Coronary artery (tissue), 2 donors: Measurements from ENCODE around the gene SOS1.
A peak's percentile ranks its signal among the peaks of the same experiment; 100 is the strongest.

ENCODE experiments used
- DNase-seq: peaks from one replicate; pipeline ENCODE4 v3.0.0-alpha.2; 2017; ENCODE audit warnings: low spot score
- H3K27ac ChIP-seq, 2 donors: fragments of 200-600 bp; sonication (generic); one replicate each; pipeline ENCODE4 v1.5.1; 2016 to 2019
- H3K4me3 ChIP-seq: fragments of 200-600 bp; sonication (generic); 2 replicates; pipeline ENCODE4 v1.5.1; 2016; ENCODE audit warnings: mild to moderate bottlenecking, moderate library complexity
- TF ChIP-seq, protein P1 (sequence below): fragments of 200-600 bp; sonication (generic); IDR thresholded peaks from one replicate; pipeline ENCODE4 v1.5.1; 2019; ENCODE audit warnings: antibody characterized with exemption

The SOS1 gene

DNA sequence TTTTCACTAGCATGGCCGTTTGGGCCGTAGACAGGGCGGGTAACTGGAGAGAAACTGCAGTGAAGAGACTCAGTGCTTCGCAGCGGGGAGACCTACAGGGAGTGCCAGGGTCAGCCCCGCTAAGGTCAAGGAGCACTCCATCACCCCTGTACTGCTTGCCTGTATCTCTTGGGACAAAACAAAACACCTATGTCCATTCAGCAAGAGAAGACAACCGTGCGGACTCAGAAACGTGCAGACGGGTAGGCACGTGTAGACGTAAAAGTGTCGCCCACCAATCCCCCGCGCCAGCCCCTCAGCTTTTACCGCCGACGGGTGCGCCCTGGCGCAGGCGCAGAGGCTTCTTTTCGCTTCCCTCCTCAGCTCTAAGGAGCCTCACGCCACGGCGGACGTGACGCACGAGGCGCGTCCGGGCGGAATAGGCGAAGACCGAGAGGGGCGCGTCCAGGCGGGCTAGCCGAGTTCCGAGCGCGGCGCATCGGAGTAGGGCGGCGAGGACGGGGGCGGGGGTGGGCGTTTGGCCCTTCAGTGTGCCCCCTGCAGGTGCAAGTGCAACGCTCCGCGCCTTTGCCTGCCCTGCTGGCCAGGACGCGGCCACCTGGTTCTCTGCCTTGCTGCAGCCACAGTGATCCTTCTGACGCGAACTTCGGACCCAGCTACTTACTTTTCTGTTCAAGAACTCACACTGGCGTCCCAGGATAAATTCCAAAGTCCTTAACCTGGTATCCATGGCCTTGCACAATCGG lies 3.3 kb upstream of the SOS1 start:
- peak overlapping the region; percentile 81 for H3K4me3 ChIP-seq
- peak; percentile 95 for DNase-seq
- TF ChIP-seq, protein P1, sequence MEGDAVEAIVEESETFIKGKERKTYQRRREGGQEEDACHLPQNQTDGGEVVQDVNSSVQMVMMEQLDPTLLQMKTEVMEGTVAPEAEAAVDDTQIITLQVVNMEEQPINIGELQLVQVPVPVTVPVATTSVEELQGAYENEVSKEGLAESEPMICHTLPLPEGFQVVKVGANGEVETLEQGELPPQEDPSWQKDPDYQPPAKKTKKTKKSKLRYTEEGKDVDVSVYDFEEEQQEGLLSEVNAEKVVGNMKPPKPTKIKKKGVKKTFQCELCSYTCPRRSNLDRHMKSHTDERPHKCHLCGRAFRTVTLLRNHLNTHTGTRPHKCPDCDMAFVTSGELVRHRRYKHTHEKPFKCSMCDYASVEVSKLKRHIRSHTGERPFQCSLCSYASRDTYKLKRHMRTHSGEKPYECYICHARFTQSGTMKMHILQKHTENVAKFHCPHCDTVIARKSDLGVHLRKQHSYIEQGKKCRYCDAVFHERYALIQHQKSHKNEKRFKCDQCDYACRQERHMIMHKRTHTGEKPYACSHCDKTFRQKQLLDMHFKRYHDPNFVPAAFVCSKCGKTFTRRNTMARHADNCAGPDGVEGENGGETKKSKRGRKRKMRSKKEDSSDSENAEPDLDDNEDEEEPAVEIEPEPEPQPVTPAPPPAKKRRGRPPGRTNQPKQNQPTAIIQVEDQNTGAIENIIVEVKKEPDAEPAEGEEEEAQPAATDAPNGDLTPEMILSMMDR, result no peak
- H3K27ac ChIP-seq, result peak overlapping the region; percentile 93

DNA sequence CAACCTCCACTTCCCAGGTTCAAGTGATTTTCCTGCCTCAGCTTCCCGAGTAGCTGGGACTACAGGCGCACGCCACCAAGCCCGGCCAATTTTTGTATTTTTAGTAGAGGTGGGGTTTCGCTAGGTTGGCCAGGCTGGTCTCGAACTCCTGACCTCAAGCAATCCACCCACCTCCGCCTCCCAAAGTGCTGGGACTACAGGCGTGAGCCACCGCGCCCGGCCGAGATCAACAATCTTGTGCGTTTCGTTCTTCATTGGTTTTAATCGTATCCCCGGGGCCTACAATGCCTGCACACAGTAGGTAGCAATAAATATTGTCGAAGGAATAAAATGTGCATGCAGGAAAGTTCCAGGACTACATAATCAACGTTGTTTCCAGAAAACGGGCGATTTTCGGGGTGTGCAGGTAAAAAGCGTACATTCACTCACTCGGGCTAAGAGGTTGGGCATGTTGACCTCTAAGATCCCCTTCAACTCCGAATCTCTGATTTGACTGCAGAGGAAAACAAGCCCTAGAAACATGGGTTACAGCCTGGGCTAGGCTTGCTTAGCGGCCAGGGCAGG lies 2.7 kb upstream of the SOS1 start:
- peak overlapping the region; percentile 81 for H3K4me3 ChIP-seq
- TF ChIP-seq, protein P1, result no peak
- DNase-seq, result no peak
- H3K27ac ChIP-seq, result peak overlapping the region; percentile 93

DNA sequence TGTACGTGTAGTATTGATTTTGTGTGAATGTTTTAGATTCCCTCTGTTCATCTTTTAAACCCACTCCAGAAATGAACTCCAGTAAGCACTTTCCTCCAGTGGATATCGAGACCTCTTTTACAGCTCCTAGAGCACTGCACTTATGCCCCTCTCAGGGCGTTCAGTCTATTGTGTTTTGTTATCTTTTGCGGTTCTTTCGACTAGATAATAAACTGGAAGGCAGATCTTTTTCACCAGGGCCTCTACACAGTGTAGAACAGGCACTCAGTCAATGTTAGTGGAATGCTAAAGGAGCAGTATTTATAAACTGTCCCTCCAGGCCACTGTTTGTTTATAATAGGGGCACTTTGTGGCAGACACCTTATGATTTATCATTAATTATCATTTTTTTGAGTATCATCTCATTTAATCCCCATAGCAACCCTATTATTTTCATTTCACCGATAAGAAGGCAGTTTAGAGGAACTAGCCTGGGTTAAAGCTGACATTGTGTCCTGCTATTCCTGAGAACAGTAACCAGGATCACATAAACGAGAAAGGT lies 742 bp upstream of the SOS1 start:
- no peak for DNase-seq
- TF ChIP-seq, protein P1, result no peak
- peak overlapping the region; percentile 92 to 99 for H3K27ac ChIP-seq
- H3K4me3 ChIP-seq, result peak overlapping the region; percentile 85

DNA sequence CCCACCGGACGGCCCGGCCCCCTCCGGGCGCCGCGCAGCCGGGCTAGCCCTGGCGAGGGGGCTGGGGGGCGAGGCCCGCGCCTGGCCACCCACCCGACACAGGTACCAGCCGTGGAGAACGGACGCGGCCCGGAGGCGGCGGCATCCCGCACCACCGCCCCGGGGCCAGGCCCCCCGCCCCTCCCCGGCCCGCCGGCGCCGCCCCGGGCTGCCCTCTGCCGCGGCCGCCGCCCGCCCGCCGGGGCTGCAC lies 405 bp downstream of the SOS1 start:
- H3K27ac ChIP-seq, result peak overlapping the region; percentile 92 to 99
- DNase-seq, result no peak

DNA sequence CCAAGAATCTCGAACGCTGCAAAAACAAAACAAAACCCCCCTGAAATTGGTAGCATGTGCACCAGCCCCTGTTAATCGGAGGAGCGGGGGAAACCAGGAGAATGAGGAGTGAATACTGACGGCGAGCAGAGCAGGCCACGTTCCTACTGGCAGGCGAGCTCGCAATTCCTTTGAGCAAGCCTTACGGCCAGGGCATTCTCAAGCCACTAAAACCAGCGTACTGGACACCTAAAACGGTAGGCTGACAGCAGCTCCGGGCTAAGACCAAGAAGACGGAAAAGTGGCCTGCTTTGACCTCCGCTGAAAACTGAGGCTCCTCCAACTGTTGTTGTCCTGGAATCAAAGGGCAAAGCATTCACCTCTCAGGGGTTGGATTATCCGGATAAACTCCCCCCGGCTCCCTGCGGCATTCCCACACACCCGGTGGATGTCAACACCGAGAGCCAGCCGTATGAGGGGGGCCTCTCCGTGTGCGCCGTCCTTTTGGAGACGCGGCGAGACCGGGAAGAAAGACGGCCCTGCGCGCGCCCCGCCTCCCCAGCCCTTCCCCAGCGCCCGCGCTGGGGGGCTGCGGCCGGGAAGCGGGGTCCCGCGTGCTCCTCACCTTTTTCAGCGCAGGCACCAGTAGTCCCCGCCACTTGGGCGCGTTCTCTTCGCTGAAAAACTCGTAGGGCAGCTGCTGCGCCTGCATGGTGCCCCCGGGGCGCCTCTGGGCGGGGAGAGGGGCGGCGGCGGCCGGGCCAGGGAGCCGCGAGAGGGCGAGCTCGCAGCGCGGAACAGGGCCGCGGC lies 925 bp downstream of the SOS1 start:
- DNase-seq, result peak; percentile 74
- TF ChIP-seq, protein P1, result no peak
- peak overlapping the region; percentile 85 for H3K4me3 ChIP-seq
- peak overlapping the region; percentile 92 to 99 for H3K27ac ChIP-seq

More for the DNA sequence above, 405 bp downstream of the SOS1 start:
- peak overlapping the region; percentile 85 for H3K4me3 ChIP-seq
- TF ChIP-seq, protein P1, result no peak

DNA sequence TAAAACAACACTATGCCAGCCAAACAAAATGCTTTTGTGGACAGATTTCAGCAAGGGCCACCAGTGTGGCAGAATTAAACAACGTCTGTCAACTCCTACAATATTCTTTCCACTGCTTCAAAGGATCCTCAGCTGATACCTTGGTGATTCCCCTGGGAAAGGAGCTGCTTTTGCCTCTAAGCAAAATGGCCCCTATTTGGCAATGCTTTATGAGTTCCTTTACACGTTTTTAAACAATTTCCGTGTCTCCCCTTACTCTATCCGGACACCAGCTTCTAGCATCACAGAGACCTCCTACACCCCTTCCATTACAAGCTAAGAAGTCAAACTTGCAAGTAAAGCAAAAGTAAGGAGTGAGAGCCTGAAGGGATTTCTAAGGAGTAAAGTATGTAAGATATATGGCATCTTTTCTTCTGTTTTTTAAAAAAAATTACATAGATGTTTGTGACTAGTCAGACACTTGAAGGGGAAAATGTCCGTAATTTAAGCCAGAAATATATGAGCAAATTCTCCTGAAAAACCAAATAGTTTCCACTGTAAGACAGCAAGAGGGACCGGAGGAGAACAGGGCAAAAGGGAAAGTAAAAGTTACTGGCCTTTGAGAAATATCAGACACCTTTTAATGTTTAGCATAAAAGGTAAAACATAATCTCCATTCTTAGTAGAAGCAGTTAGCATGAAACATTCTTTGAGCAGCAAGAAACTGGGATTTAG lies 1.9 kb downstream of the SOS1 start:
- H3K27ac ChIP-seq, result peak overlapping the region in 1 of 2 donors; percentile 92
- no peak for DNase-seq
- peak overlapping the region; percentile 85 for H3K4me3 ChIP-seq
- TF ChIP-seq, protein P1, result no peak
